ENCODE measurements around the gene NME8. TPM values are rescaled to one million over a fixed set of nuclear protein-coding genes. Genes with fewer than 3 reads are reported as not detected.

Gene NME8
- polyA plus RNA-seq, 6 donors from 2014 or later = not detected

GRCh38 chr7:37928878-37929277 lies 80.5 kb downstream of the NME8 start:
- peaks cover 0 to 15% of the 10 kb centered on the region in 2 donors for H3K36me3 Mint-ChIP-seq

GRCh38 chr7:37930226-37930948 lies 82.0 kb downstream of the NME8 start:
- no peak for DNase-seq
- H3K27me3 Mint-ChIP-seq = no peaks in the 10 kb centered on the region
- H3K4me3 Mint-ChIP-seq = no peak overlapping the region
- peaks cover 0 to 7% of the 10 kb centered on the region in 2 donors for H3K36me3 Mint-ChIP-seq
- ATAC-seq (ENCODE audit: low read depth in 2 of 2) = no peak
- no peaks in the 10 kb centered on the region for H3K4me1 Mint-ChIP-seq
- peaks cover 0 to 5% (median 2%) of the 10 kb centered on the region in 7 donors for H3K9me3 Mint-ChIP-seq
- H3K27ac Mint-ChIP-seq = no peak overlapping the region

More at GRCh38 chr7:37928878-37929277, 80.5 kb downstream of the NME8 start:
- DNase-seq (no peak), ATAC-seq (ENCODE audit: low read depth in 2 of 2) (no peak)
- no peak overlapping the region for H3K4me3 Mint-ChIP-seq
- H3K4me1 Mint-ChIP-seq = no peaks in the 10 kb centered on the region
- no peak overlapping the region for H3K27ac Mint-ChIP-seq
- H3K9me3 Mint-ChIP-seq = peaks cover 0 to 9% (median 3%) of the 10 kb centered on the region in 7 donors
- peaks cover 0 to 5% (median 0%) of the 10 kb centered on the region in 3 donors for H3K27me3 Mint-ChIP-seq

GRCh38 chr7:37932543-37932942 lies 84.1 kb downstream of the NME8 start:
- no peak overlapping the region for H3K4me3 Mint-ChIP-seq
- no peak overlapping the region for H3K27ac Mint-ChIP-seq
- H3K27me3 Mint-ChIP-seq = no peaks in the 10 kb centered on the region
- no peaks in the 10 kb centered on the region for H3K36me3 Mint-ChIP-seq
- no peak for ATAC-seq (ENCODE audit: low read depth in 2 of 2)
- H3K9me3 Mint-ChIP-seq = peaks cover 0 to 16% (median 6%) of the 10 kb centered on the region in 7 donors
- DNase-seq = no peak
- no peaks in the 10 kb centered on the region for H3K4me1 Mint-ChIP-seq

GRCh38 chr7:37933018-37933566 lies 84.7 kb downstream of the NME8 start:
- ATAC-seq (ENCODE audit: low read depth in 2 of 2) (no peak), DNase-seq (no peak)
- peaks cover 0 to 17% (median 8%) of the 10 kb centered on the region in 7 donors for H3K9me3 Mint-ChIP-seq
- H3K36me3 Mint-ChIP-seq = no peaks in the 10 kb centered on the region
- H3K27me3 Mint-ChIP-seq = no peaks in the 10 kb centered on the region
- no peak overlapping the region for H3K27ac Mint-ChIP-seq
- no peak overlapping the region for H3K4me3 Mint-ChIP-seq
- H3K4me1 Mint-ChIP-seq = no peaks in the 10 kb centered on the region

- no peak for ATAC-seq (ENCODE audit: low read depth in 2 of 2)
- no peaks in the 10 kb centered on the region for H3K27me3 Mint-ChIP-seq
- no peaks in the 10 kb centered on the region for H3K4me1 Mint-ChIP-seq
- H3K9me3 Mint-ChIP-seq = peaks cover 0 to 6% (median under 1%) of the 10 kb centered on the region in 7 donors
- H3K36me3 Mint-ChIP-seq = no peaks in the 10 kb centered on the region
- H3K27ac Mint-ChIP-seq = no peak overlapping the region
- no peak for DNase-seq
- H3K4me3 Mint-ChIP-seq = no peak overlapping the region
Measured at GRCh38 chr7:37942934-37943610, 94.7 kb downstream of the NME8 start.

- Mint-ChIP-seq H3K9me3 (peaks cover 0 to 3% (median 0%) of the 10 kb centered on the region in 7 donors), H3K4me3 (no peak overlapping the region), H3K27me3 (no peaks in the 10 kb centered on the region), H3K36me3 (no peaks in the 10 kb centered on the region), H3K4me1 (no peaks in the 10 kb centered on the region), H3K27ac (no peak overlapping the region)
- ATAC-seq (ENCODE audit: low read depth in 2 of 2) (no peak), DNase-seq (no peak)
Measured at GRCh38 chr7:37943905-37944736, 95.7 kb downstream of the NME8 start.

GRCh38 chr7:37944737-37945054 lies 96.3 kb downstream of the NME8 start:
- H3K4me3 Mint-ChIP-seq = no peak overlapping the region
- ATAC-seq (ENCODE audit: low read depth in 2 of 2) (no peak), DNase-seq (no peak)
- no peaks in the 10 kb centered on the region for H3K36me3 Mint-ChIP-seq
- H3K27ac Mint-ChIP-seq = no peak overlapping the region
- no peaks in the 10 kb centered on the region for H3K4me1 Mint-ChIP-seq
- peaks cover 0 to 3% (median 0%) of the 10 kb centered on the region in 7 donors for H3K9me3 Mint-ChIP-seq
- no peaks in the 10 kb centered on the region for H3K27me3 Mint-ChIP-seq

- Mint-ChIP-seq H3K4me1 (no peaks in the 10 kb centered on the region), H3K4me3 (no peak overlapping the region), H3K27ac (no peak overlapping the region), H3K27me3 (no peaks in the 10 kb centered on the region), H3K36me3 (no peaks in the 10 kb centered on the region), H3K9me3 (peaks cover 0 to 3% (median 0%) of the 10 kb centered on the region in 7 donors)
- ATAC-seq (ENCODE audit: low read depth in 2 of 2) (no peak), DNase-seq (no peak)
Measured at GRCh38 chr7:37945336-37945735, 96.9 kb downstream of the NME8 start.

GRCh38 chr7:37947138-37947940 lies 98.9 kb downstream of the NME8 start:
- Mint-ChIP-seq H3K36me3 (no peaks in the 10 kb centered on the region), H3K27ac (no peak overlapping the region), H3K4me1 (no peaks in the 10 kb centered on the region), H3K9me3 (peaks cover 0 to 3% (median 0%) of the 10 kb centered on the region in 7 donors), H3K4me3 (no peak overlapping the region), H3K27me3 (no peaks in the 10 kb centered on the region)
- no peak for ATAC-seq (ENCODE audit: low read depth in 2 of 2)
- DNase-seq = no peak

- peaks cover 0 to 3% (median 0%) of the 10 kb centered on the region in 7 donors for H3K9me3 Mint-ChIP-seq
- H3K4me3 Mint-ChIP-seq = no peak overlapping the region
- H3K36me3 Mint-ChIP-seq = no peaks in the 10 kb centered on the region
- DNase-seq = no peak
- H3K27ac Mint-ChIP-seq = no peak overlapping the region
- H3K4me1 Mint-ChIP-seq = no peaks in the 10 kb centered on the region
- H3K27me3 Mint-ChIP-seq = no peaks in the 10 kb centered on the region
- ATAC-seq (ENCODE audit: low read depth in 2 of 2) = no peak
Measured at GRCh38 chr7:37947941-37948210, 99.5 kb downstream of the NME8 start.
